Stimulated activated CD8-positive, alpha-beta memory T cell treated with anti-CD3 and anti-CD28 coated beads, Interleukin-12 subunit alpha, Interleukin-12 subunit beta, amount 100 ng/mL, for 24 hours (primary cell): Measurements from ENCODE around the gene RAPGEF1.

Experiments
- DNase-seq: peaks from one replicate; pipeline ENCODE4 v3.0.0-alpha.2; 2020; ENCODE audit errors: extremely low read depth

Gene RAPGEF1

DNA sequence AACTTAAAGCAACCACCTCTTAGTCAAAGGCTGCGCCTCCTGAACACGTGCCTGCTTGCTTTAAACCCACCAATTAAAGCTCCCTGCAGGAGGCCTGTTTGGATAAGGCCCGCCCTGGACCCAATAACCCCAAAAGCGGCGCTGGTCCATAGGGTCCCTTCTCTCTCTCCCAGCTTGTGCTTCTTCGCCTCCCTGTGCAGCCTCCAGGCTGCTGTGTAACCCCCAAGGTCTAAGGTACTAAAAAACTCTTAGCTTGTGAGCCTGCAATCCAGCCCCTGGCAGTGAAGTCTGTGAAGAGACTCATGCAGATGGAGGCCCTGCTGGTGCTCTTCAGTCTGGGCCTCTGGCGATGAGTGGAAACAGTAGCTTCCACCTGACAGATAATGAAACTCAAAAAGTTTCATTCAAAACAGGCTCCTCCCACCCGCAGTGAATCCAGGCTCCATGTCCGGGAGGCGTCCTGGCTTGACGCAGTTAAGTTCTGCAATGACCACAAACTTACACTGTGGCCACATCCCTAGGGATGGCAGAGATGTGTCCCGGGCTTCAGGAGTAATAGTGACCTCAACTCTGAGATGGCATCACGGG lies 97.3 kb downstream of the RAPGEF1 start:
- DNase-seq = no peak

GRCh38 chr9:131641618-131642495 lies 98.0 kb downstream of the RAPGEF1 start:
- no peak for DNase-seq

DNA sequence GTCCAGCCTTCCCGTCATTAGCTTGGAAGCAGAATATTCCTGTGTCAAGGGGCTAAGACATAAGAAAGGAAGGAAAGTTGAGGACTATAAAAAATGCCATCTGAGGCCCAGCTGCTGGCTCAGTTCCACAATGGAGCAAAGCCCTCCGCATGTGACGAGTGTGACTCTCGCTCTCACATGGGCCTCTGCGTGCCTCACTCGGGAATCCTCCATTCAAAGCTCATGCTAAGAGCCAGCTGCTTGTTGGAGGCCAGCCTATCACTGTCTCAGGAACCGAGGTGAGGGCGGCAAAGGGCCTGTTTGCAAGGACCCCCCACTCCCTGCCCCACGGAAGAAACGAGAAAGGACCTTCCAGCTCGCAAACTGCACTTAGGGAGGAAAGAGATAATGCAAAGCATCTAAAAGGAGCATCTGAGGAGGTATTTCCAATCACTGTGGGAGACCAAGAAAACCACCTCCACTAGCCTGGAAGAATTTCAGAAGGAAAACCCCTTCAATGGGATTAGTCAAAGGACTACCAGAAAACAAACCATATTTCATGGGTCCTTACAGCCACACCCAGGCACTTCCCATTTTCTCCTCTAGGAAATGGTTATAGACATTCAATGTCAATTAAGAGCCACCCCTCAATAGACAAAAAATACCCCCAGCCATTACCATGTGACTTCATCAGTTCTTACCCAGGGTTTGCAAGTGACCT lies 99.3 kb downstream of the RAPGEF1 start:
- DNase-seq = no peak

- DNase-seq = no peak
Measured at GRCh38 chr9:131639769-131640437, 100.0 kb downstream of the RAPGEF1 start.

DNA sequence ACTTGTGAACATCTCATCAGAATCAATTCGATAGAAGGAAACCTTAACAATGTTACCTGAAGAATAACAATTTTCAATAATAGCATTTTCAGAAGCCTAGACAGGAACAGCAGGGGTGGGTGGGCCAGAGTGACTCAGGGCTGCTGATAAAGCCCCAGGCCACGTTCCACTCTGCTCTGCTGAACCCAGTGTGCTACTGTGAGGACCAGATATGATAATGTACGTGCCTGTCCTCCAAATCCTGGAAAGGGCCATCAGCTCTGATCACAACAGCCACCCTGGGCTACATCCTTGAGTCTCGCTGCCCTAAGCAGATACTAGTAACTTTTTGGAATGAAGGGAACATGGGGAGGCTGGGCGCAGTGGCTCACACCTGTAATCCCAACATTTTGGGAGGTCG lies 103.3 kb downstream of the RAPGEF1 start:
- no peak for DNase-seq

- no peak for DNase-seq
Measured at GRCh38 chr9:131635892-131636291, 104.0 kb downstream of the RAPGEF1 start.

GRCh38 chr9:131635285-131635684 lies 104.6 kb downstream of the RAPGEF1 start:
- peak; percentile 38 for DNase-seq

GRCh38 chr9:131633491-131634031 lies 106.3 kb downstream of the RAPGEF1 start:
- DNase-seq = no peak

- no peak for DNase-seq
Measured at GRCh38 chr9:131631306-131631705, 108.6 kb downstream of the RAPGEF1 start.

- DNase-seq = no peak
Measured at GRCh38 chr9:131630205-131630831, 109.6 kb downstream of the RAPGEF1 start.

- no peak for DNase-seq
Measured at GRCh38 chr9:131629825-131630204, 110.1 kb downstream of the RAPGEF1 start.

DNA sequence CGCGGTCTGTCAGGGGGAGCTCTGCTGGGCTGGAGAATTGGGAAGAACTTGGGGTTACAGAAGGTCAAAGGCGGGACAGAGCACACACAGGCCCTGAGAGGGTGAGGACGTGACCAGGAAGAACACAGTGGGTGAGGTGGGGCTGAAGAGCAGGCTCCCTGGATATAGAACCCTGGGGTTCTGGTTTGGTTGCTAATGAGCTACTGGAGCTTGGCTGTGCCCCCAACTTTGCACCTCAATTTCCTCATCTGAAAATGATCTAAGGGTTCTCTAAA lies 110.7 kb downstream of the RAPGEF1 start:
- no peak for DNase-seq

- DNase-seq = no peak
Measured at GRCh38 chr9:131628459-131629225, 111.2 kb downstream of the RAPGEF1 start.

- no peak for DNase-seq
Measured at GRCh38 chr9:131627648-131628458, 112.0 kb downstream of the RAPGEF1 start.

- no peak for DNase-seq
Measured at GRCh38 chr9:131627326-131627647, 112.6 kb downstream of the RAPGEF1 start.

DNA sequence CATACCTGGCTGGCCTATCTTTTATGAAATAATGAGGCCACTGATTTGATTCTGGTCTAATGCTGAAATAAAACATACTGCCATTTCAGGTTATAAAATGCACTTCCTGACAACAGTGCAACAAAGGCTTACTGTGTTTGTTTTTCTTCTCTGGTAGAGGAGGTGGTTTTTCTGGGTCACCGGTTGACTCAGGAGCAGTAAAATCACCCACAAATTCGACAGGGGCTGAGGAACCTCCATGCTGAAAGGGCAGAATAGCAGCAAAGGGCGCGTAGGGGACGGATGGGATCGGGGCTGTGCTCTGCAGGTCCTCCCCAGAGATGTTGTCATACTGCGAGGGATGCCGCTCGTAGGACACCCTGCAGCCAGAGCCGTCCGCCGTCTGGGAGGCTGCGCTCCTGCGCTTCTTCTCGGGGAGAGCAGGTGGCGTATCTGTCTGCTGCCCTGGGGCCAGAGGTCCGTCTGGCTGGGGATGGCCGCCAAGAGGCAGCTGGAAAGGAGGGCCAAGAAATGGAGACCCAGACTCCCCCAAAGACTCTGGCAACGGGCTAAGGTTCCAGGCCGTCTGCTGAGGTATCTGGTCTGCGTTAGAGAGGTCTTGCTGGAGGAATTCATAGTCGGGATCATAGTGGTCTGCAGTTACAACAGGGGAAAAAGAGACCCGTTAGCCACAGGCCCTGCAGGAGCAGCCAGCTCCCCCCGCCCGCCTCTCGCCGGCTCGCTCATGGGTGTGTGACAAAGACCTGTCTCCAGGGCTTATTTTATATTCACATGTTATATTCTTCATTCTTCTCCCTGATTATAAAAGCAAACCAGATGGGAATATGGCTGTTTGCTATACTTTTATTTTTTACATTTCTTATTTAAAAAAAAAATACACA lies 113.8 kb downstream of the RAPGEF1 start:
- no peak for DNase-seq

DNA sequence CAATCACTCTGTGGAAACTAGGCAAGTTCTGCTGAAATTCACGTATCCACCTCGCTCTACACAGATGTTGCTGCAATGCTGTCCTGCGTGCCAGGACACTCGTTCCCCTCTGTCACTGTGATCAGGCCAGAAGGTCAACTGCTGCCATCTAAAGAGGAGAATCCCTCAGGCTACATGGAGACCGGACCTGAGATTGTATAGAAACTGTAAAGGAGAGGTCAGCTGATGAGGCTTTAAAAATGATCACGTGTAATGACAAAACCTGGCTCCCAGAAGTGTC lies 114.4 kb downstream of the RAPGEF1 start:
- DNase-seq = no peak

DNA sequence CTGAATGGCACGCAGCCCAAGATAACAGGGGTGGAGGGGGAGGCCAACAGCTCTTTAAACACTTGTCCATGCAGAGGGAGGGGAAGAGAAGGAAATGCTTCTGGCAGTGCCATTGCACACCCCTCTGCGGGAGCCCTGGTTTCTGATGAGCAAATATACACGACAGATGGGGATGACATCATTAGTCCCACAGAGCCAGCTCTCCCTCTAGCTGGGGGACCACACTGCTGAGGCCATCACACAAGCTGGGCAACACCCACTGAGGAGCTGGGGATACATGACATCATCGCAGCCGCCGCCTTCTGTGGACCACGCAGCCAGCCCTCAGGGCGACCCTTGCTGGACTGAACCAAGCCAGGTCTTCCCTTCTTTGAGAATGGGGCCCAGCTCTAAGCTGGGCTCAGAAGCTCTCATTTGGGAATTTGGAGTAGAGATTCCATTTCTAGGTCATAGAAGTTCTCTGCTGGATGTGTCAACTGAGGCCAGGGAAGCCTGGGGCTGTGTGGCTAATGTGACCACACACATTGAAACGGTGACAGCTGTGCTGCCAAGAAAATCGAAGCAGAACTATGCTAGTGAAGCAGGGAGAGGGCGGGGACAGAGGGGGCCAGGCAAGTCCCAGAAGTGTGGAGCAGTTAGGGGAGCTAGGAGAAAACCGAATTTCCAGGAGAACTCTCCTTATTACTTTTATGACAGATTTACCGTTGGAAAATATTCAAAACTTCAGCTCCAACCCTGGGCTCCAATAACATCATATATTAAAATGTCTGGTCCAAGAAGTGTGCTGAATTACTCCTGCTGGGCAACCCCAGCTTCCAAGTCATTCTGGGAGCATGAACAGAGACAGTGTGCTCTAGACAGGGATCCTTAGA lies 115.0 kb downstream of the RAPGEF1 start:
- DNase-seq = no peak
